Fibroblast of mammary gland (primary cell): ENCODE results near the gene HIRA.

ENCODE experiments used
- DNase-seq: peaks from one replicate; pipeline ENCODE4 v3.0.0-alpha.2; 2010; ENCODE audit warnings: low read depth
- H3K4me3 ChIP-seq: 2 replicates; pipeline ENCODE4 v1.5.1; 2011; ENCODE audit warnings: low read depth, mild to moderate bottlenecking, low read length, moderate library complexity; ENCODE audit not compliant: control insufficient read depth
- TF ChIP-seq, protein P1 (sequence below): conservative IDR thresholded peaks from 2 replicates; pipeline ENCODE4 v1.5.1; 2011; ENCODE audit warnings: low read depth, low read length, inconsistent platforms; ENCODE audit not compliant: control insufficient read depth, insufficient read depth

Gene HIRA

GRCh38 chr22:19432133-19432851 lies 759 bp upstream of the HIRA start, which contains the start of gene MRPL40:
TSS of gene MRPL40 (plus strand) at chr22:19432545. CDS start at chr22:19432555, 10 bp downstream.
- peak; percentile 92 for DNase-seq
- TF ChIP-seq, protein P1, sequence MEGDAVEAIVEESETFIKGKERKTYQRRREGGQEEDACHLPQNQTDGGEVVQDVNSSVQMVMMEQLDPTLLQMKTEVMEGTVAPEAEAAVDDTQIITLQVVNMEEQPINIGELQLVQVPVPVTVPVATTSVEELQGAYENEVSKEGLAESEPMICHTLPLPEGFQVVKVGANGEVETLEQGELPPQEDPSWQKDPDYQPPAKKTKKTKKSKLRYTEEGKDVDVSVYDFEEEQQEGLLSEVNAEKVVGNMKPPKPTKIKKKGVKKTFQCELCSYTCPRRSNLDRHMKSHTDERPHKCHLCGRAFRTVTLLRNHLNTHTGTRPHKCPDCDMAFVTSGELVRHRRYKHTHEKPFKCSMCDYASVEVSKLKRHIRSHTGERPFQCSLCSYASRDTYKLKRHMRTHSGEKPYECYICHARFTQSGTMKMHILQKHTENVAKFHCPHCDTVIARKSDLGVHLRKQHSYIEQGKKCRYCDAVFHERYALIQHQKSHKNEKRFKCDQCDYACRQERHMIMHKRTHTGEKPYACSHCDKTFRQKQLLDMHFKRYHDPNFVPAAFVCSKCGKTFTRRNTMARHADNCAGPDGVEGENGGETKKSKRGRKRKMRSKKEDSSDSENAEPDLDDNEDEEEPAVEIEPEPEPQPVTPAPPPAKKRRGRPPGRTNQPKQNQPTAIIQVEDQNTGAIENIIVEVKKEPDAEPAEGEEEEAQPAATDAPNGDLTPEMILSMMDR, result no peak
- H3K4me3 ChIP-seq, result peak within 1 kb of the TSS; percentile 88

GRCh38 chr22:19430890-19431541 lies 517 bp downstream of the HIRA start:
- TF ChIP-seq, protein P1, result peak; percentile 16
- DNase-seq, result peak; percentile 25
- peak overlapping the region; percentile 88 for H3K4me3 ChIP-seq

DNA sequence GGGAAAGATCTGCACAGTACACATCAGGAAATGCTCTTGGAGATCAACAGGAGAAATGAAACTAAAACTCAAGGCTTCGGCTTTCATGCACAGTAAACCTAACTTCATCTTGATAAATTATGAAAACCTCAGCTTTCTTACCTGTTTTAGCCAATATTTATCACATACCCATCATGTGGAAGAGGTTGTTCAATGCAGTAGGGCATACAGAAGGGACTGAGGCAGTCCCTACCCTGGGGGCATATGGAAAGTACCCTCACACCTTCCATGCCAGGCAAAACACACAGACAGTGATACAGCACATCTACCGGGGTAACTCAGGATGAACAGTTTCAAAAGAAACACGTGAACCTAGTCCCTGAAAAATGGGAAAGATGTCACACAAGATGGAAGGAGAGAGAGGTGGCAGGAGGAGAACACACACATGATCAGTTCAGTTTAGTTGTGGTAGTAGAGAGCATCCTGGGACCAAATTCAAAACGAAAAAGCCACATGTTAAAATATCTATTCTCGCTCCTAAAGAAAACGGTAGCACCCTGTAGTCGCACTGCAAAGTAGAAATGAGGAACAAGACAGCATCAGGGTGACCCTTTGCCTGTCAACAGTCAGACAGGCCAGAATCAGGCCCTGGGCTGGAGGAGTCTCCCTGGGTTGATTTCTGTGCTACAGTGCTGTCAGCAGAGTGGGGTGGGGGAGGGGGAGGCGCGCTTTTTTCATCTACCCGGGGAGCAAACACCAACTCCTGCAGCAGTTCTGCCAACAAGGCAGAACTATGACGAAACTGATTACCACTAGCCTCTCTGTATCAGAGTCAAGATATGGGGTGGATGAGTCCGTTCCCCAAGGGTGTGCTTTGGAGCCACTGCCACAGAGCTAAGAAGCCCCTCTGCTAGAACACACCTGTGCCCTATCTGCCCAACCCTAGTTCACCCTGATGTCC lies 1.3 kb downstream of the HIRA start:
- peak; percentile 80 for DNase-seq
- TF ChIP-seq, protein P1, result no peak
- peak overlapping the region; percentile 88 for H3K4me3 ChIP-seq

GRCh38 chr22:19424186-19424500 lies 7.4 kb downstream of the HIRA start:
- TF ChIP-seq, protein P1, result no peak
- H3K4me3 ChIP-seq, result no peak overlapping the region
- DNase-seq, result no peak

GRCh38 chr22:19422440-19423301 lies 8.9 kb downstream of the HIRA start:
- H3K4me3 ChIP-seq, result no peak overlapping the region
- DNase-seq, result no peak

More at GRCh38 chr22:19422440-19423301, 8.9 kb downstream of the HIRA start:
- TF ChIP-seq, protein P1, result no peak
